GM21447 (cell line): ENCODE results near the gene IQSEC3.

Experiments used
- ATAC-seq: cut with Tn5 transposase; IDR thresholded peaks from one replicate; pipeline ENCODE4 v1.9.1; 2021; ENCODE audit not compliant: unreplicated experiment

The IQSEC3 gene

DNA sequence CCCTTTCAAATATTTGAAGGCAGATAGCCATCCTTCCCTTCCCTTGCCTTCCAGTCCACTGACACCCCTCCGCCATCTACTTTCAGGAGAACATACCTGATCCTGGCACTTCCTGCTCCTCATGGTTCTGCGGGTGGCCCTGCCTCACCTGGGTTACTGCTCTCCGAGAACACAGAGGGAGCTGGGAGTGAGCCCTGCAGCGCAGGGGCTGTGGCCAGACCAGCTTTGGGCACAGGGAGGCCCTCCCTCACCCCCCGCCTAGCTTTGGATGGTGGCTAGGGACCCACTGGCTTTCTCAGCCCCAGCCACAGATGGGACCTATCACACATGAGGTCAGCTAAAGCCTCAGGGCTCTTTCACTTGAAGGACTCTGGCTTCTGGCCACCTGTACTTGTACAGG, 12.4 kb downstream of the IQSEC3 start:
- ATAC-seq: no peak

DNA sequence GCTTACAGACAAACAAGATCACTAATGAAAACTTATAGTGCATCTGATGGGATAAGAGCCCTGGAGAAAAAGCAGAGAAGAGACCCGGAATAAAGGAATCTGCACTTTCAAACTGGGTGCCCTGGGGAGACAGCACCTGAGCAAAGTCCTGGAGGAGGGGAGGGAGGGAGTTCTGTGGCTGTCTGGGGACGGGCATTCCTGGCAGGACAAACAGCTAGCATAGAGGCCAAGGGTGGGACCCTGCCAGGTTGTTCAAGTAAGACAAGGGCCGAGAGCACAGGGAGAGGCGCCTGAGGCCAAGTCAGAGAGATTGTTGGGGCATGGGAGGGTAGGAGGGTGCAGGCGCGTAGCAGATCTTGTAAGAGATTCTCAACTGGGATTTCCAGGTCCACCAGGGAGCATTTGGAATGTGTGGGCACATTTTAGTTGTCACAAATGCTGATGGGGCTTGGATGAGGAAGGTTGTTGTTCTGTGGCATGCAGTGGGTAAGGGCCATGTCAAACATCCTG, 14.2 kb downstream of the IQSEC3 start:
- ATAC-seq: no peak

DNA sequence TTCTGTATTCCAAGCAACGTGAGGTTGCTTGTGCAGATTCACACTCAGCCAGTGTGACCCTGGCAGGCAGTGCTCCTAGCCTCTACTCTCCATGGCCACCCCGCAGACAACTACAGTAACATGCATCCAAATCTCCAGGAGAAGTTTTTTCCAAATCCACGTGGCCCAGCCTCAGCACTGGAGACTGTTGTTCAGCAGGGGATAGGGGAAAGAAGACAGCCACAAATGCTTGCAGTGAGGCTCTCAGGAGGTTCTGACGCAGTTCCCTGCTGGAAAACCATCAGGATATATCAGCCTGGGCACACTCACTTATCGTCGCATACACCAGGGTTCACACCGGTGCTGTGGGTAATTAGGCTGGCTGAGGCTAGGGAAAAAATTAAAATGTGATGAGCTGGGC, 16.2 kb downstream of the IQSEC3 start:
- ATAC-seq: no peak

DNA sequence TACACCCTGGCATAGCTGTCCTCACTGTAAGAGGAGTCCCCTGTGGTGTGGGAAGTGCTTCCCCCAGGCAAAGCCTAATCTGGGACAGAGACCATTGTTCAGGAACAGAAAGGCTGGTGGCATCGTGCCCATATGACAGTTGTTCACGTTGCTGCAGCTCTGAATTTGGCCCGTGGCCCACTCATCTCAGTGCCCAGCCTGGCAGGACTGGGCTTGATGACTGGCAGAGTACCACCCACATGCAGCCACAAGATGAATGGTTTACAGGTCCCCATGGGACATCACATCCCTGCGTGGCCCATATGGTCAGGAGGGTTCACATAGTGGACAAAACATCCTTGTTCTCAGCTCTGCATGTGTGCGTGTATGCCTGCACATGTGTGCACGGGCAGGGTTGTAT, 17.5 kb downstream of the IQSEC3 start:
- ATAC-seq: no peak

DNA sequence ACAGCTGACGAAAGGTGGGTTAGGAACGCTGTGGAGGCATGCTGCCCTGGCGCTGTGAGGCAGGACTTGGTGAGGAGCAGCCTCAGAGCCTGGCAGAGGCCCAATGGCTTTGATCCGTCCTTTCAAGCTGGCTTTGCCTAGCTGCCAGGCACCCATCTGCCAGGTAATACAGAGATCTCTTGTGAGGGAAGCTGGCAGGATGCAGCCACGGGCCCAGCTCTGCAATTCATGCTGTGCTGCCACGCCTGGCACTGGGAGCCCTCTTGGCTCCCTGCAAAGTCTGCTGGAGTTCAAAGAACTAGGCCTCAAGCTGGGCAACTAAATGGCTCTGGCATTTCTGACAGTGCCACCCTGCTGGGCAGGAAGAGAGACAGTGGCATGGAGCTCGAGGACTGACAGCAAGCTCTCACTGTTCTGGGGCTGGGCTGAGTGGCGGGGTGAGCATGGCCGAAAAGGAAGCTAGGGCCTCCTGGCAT, 18.7 kb downstream of the IQSEC3 start:
- no peak for ATAC-seq

DNA sequence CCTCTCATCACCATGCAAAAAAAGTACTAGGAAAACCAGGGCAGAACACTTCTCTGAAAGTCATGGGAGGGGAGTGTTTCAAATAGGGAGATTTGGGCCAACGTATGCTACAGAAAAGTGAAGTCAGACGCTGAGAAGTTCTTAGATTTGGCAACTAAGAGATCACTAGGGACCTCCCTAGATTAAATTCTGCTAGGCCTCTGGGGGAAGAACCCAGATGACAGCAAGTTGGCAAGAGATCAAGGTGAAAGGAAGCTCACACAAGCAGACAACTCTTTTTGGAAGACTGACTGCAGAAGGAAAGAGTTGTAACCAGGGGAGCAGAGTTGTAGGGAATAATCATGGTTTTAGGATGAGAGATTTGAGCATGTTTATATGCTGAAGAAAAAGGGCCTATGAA, 20.7 kb downstream of the IQSEC3 start:
- no peak for ATAC-seq

DNA sequence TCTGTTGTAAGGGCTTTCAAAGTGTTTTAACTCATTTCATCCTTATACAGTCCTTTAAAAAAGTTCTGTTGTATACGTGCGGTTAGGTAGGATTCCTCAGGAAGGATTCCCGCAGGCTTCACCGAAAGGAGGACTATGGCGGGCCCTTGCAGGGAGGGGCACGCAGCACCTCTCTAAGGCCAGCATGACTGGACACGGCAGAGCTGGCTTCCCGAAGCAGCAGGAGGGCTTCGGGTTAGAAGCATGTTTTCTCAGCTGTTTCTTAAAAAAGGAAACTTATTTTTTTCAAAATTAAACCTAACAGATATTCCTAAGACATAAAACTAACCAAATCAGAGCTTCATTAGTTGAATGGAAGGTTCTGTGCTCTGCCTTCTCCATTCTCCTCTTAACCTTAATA, 21.3 kb downstream of the IQSEC3 start:
- ATAC-seq: no peak

DNA sequence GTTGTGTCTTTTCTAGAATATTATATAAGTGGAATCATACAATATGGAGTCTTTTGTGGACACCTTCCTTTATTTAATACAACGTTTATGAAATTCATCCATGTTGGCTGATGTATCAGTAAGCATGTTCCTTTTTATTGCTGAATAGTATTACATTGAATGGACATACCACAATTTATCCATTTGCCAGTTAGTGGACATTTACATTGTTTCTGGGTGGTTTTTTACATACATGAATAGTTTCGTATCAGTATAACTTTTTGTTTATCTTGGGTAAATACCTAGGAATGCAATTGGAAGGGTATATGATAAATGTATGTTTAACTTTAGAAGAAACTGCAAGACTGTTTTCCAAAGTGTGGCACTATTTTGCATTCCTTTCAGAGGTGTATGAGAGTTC, 23.1 kb downstream of the IQSEC3 start:
- ATAC-seq: no peak

DNA sequence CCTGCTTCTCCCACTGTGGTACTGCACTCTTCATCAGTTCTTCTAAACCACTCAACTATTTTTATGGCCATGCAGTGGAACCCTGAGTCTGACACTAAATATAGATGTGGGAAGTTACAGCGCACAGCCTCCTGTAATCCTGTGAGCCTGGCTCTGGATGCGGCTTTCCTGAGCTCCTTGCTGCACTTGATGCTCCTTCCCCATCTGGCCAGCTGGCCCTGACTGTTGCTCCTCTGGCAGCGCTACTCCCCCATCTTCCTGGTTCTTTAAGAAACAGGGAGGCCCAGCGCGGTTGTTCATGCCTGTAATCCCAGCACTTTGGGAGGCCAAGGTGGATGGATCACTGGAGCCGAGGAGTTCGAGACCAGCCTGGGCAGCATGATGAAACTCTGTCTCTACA, 24.6 kb downstream of the IQSEC3 start:
- ATAC-seq: no peak

DNA sequence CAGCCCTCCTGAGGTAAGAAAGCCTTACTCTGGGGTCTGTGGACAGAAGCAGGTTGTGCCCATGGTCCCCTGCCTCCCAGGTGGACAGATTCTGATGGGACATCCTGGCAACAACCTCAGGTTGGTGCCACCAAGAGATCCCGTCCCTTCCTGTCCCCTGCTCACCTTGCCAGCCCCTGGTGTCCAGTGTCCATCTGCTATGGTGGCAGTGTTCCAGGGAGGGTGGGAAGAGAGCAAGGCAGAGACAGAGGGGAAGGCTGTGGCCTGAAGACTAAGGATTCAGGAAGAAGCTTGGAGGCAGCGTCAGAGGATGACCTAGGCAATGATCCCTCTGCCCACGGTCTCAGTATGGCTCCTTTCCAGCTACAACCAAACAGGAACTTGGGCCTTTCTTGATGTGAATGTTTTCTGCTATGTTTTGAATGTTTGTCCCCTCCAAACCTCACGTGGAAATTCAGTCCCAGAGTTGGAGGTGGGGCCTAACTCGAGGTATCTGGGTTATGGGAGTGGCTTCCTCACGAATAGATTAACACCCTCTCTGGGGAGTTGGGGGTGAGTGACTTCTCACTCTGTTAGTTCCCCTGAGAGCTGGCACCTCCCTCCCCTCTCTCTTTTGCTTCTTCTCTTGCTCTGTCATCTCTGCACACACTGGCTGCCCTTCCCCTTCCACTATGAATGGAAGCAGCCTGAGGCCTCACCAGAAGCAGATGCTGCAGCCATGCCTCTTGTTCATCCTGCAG, 26.9 kb downstream of the IQSEC3 start:
- ATAC-seq: no peak

DNA sequence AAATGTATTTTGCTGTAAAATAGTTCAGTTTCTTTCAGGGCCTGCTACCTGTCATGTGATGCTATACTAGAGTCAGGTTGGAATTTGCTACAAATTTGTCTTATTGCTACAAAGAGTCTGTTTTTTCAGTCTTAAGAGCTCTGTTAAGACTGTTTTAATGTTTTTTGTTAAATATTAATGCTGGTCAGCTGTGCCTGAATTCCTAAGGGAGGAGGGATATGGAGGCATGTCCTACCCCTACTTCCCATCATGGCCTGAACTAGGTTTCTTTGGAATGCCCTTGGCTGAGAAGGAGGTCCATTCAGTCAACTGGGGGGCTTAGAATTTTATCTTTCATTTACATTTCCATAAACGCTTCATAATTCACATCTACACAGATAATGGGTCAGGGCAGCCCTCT, 30.0 kb downstream of the IQSEC3 start:
- ATAC-seq: no peak

DNA sequence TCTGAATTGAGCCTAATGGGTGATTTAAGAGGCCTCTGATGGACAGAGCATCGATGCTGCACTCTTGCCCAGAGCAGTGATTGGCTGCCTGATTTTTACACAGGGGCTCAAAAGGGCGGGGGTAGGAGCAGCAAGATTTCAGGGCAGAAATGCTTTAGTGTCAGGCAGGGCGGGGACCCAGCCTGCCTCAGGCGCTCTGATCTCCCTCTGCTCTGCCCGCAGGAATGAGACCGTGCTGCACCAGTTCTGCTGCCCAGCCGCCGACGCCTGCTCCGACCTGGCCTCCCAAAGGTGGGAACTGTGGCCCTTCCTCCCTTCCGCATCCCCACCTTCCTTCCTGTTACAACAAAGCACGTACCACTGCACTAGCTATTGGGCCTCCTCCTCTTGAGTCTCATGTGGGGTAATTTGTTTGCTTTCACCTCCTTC, 32.4 kb downstream of the IQSEC3 start:
- ATAC-seq: no peak

DNA sequence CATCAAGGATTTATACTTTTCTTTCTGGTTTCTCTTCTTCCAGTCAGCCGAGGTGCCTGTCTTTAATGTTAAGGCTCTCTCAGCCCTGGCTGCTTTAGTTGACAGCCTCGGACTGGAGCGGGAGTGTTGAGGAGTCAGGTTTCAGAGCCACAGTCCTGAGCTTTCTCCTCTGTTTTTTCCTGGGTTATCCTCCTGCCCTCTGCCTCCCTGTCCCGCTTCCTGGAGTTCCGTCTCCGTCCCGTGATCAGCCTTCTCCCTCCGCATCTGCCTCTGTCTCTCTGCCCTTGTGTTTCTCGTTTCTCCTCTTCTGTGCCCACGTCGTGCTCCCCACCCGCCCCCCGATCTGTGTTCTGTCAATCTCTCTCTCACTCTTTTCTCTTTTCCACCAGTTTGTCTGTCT, 33.0 kb downstream of the IQSEC3 start:
- no peak for ATAC-seq

DNA sequence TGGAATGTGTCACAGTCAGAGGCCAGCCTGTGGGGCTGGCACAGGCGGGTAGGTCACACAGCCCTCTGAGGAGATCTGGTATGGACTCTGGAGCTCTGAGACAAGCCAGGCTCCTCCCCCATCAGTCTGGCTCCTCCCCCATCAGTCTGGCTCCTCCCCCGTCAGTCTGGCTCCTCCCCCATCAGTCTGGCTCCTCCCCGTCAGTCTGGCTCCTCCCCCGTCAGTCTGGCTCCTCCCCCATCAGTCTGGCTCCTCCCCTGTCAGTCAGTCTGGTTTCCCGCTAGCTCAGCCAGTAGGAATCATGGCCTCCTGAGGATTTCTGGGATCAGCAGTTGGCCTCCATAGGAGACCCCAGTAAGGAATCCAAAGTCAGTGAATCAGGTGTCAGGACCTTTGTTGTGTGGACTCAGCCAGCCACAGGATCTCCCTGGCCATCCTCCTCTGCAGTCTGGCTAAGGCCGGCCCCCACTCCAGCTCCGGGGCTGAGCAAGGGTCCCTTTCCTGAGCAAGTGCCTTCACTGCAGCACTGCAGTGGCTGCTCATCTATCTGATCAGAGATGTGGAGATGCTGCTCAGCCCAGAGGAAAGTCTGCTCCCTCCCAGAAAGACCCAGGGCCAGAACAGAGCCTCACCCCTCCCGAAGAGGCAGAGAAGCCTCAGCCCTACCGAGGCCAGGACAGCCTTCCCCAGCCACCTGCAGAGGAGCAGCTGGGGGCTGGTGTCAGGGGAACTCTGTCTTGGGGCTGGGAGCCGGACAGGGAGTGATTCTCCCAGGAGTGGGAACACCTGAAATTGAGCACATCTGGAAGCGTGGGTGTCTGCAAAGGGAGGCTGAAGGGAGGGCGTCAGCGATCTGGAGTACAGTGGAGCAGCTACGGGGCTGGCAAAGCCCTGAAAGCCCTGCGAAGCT, 35.7 kb downstream of the IQSEC3 start:
- no peak for ATAC-seq

DNA sequence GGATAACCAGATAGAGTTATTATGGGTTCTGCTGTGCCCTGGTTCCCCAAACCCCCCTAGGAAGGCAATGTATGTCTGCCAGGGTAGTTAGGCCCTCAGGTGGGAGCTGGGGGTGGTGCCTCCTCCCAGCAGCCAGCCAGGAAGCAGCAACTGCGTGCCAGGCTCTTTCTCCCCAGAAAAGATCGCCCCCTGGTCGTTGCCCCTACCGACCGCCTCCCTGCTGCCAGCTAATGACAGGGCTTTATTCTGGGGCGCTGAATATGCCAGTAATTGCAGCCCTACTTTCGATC, 36.3 kb downstream of the IQSEC3 start:
- no peak for ATAC-seq

DNA sequence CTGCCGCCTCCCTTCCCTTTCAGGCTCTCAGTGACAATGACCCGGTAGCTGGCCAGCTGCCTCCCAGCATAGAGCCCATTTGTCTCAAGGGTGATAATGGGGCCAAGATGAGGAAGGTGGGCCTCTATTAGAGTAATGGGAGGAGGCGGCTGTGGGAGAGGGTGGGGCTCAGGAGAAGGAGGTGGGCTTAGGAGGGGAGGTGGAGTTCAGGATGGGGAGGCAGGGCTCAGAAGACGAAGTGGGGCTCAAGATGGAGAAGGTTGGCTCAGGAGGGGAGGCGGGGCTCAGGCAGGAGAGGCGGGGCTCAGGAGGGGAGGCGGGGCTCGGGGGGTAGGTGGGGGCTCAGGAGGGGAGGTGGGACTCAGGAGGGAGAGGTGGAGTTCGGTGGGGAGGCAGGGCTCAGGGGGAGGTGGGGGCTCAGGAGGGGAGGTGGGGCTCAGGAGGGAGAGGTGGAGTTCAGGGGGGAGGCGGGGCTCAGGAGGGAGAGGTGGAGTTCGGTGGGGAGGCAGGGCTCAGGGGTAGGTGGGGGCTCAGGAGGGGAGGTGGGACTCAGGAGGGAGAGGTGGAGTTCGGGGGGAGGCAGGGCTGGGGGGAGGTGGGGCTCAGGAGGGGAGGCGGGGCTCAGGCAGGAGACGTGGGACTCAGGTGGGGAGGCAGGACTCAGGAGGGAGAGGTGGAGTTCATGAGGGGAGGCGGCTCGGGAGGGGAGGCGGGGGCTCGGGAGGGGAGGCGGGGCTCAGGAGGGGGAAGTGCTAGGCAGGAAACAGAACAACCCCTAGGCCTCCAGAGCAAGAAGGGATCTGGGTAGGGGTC, 36.8 kb downstream of the IQSEC3 start:
- ATAC-seq: no peak

DNA sequence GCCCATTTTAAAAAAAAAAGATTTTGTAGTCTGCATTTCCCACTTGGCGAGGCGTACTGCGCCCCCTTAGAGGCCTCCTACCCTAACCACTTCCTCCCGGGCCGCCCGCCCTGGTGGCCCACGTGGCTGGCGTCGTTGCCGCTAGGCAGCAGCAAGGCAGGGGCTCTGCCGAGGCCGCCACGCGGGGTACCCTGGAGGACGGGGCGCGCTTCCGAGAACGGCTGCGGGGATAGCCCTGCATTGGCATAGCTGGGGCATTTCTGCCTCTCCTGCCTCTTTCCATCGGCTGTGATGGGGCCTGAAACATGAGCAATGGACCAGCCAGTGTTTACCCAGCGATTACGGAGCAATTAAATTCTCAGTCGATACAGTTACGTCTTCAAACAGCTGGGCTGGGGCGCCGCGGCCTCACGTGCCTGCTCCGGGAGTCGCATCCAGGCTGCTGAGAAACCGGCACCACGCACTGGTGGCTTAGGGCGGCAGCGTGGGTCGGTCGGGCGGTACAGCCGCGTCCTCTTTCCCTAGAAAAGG, 38.0 kb downstream of the IQSEC3 start:
- ATAC-seq: no peak

DNA sequence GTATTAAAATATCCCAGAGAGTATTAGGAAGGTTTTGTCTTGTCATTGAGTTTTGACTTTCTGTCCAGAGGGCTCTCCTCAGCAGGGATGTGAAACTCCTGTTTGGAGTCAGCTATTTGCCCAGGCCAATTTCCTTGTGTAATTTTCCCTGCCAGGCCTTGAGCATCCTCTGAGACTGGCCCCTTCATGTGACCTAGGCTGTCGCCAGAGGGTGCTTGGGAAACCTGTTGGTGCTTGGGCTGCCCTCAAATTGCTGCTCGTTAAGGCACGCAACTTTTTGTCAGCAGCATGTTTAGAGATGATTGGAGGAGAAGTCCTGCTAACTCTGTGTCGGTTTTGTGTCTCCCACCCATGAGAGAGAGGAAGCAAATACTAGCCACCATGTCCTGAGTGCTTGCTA, 39.1 kb downstream of the IQSEC3 start:
- ATAC-seq: no peak

DNA sequence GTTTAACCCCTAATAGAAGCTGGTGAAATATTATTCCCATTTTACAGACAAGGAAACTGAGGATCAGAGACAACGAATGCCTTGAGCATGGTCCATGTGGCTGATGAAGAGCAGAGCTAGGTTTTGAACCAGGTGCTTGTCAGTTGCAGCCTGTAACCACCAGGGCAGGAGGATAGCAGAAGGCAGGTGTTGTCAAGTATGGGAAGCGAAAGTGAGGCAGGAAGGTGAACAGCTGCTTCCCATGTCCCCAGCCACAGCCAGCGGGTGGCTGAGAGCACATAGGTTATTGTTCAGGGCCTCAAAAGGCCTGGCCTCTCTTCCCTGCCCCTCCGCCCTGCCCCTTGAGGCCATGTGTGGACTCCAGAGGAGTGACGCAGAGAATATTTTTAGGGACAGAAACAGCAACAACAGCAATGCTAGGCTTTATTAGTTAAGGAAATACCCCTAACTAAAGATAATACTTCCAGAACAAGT, 39.6 kb downstream of the IQSEC3 start:
- ATAC-seq: peak; percentile 91

DNA sequence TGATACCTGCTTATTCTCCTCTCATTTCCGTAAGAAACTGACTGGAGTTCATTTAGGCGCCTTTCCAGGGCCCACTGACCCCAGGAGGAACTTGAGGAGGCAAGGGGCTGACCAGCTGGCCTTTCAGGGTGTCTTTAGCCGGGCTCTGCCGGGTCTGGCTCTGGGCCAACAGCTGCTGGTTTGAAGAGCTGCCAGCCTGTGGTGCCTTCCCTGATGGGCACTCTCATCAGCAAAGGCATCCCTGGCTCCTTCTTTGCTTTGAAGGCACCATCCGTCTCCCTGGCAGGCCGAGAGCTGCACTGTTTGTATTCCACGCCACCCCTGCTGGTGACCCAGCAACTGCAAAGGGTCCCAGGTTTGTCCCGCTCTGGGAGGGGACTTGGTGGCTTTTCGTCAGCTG, 42.0 kb downstream of the IQSEC3 start:
- ATAC-seq: no peak

DNA sequence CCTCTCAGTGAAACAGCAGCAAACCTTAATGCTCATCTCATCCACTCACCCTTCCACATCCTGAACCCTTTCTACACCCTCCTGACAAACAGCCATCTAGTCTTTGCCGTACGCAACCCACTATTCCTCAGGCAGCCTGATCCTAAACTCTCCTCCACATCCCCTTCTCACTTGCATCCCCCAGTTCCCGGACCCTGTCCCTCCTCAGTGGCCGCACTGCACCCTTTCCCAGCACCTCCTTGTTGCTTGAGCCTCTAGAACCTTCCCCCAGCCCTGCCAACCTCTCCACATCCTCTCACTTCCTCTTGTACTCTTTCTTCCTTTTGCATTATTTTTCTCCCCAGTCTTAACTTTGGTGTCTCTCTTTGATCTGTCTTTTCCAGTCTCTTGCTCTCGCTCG, 42.9 kb downstream of the IQSEC3 start:
- ATAC-seq: no peak
